ENCODE results near the gene RPS3A. TPM values are rescaled to one million over a fixed set of nuclear protein-coding genes. Genes with fewer than 3 reads are reported as not detected.
"Not testable (repeated sequence)": the region's sequence is repeated elsewhere in the genome, so short reads cannot be mapped to it uniquely, and the experiment has no call there.

The RPS3A gene
- total RNA-seq, 3 donors from 2014 or later (not counting 1 experiment from before 2014, with no cell fraction given) = 1,074 to 1,354 (median 1,315) TPM

- no peaks in the 10 kb centered on the region for H3K9me3 Mint-ChIP-seq
- no peaks in the 10 kb centered on the region for H3K36me3 ChIP-seq (ENCODE audit: control insufficient read depth, insufficient read depth, low read length)
- no peak for ATAC-seq
- H3K36me3 Mint-ChIP-seq = no peaks in the 10 kb centered on the region
- H3K4me1 Mint-ChIP-seq = no peaks in the 10 kb centered on the region
- WGBS (ENCODE audit: insufficient coverage) = 68% methylated on average over 4 of the region's 5 CpGs
- H3K27me3 ChIP-seq (ENCODE audit: control insufficient read depth, insufficient read depth, low read length) = peaks cover 2% of the 10 kb centered on the region
- peaks cover 6 to 8% of the 10 kb centered on the region in 2 donors for H3K27me3 Mint-ChIP-seq (ENCODE audit: low read depth in 2 of 2)
- H3K9me3 ChIP-seq (ENCODE audit: control insufficient read depth, insufficient read depth, low read length) = no peaks in the 10 kb centered on the region
- no peaks in the 10 kb centered on the region for H3K4me1 ChIP-seq (ENCODE audit: control insufficient read depth, insufficient read depth, low read length)
- H3K4me3 ChIP-seq (ENCODE audit: low read length) = no peak overlapping the region
- H3K27ac ChIP-seq (ENCODE audit: low read length) = no peak overlapping the region
- H3K4me3 Mint-ChIP-seq = no peak overlapping the region
- no peak for TF ChIP-seq CTCF (IDR thresholded peaks at IDR 0.05)
- DNase-seq = no peak
- H3K27ac Mint-ChIP-seq = no peak overlapping the region
- intact Hi-C loops (cut with micrococcal nuclease) = no loop called here
These were observed 32.0 kb upstream of the RPS3A start for GRCh38 chr4:151067316-151067970.

- no peak overlapping the region for H3K27ac Mint-ChIP-seq
- H3K9me3 Mint-ChIP-seq = no peaks in the 10 kb centered on the region
- peaks cover 2% of the 10 kb centered on the region for H3K27me3 ChIP-seq (ENCODE audit: control insufficient read depth, insufficient read depth, low read length)
- H3K36me3 Mint-ChIP-seq = no peaks in the 10 kb centered on the region
- peaks cover 4 to 8% of the 10 kb centered on the region in 2 donors for H3K27me3 Mint-ChIP-seq (ENCODE audit: low read depth in 2 of 2)
- H3K36me3 ChIP-seq (ENCODE audit: control insufficient read depth, insufficient read depth, low read length) = no peaks in the 10 kb centered on the region
- H3K27ac ChIP-seq (ENCODE audit: low read length) = no peak overlapping the region
- DNase-seq = no peak
- no peak overlapping the region for H3K4me3 Mint-ChIP-seq
- no peak overlapping the region for H3K4me3 ChIP-seq (ENCODE audit: low read length)
- no peaks in the 10 kb centered on the region for H3K4me1 ChIP-seq (ENCODE audit: control insufficient read depth, insufficient read depth, low read length)
- no peak for TF ChIP-seq CTCF (IDR thresholded peaks at IDR 0.05)
- no peaks in the 10 kb centered on the region for H3K4me1 Mint-ChIP-seq
- no peak for ATAC-seq
- H3K9me3 ChIP-seq (ENCODE audit: control insufficient read depth, insufficient read depth, low read length) = no peaks in the 10 kb centered on the region
- intact Hi-C loops (cut with micrococcal nuclease) = no loop called here
These were observed 25.0 kb upstream of the RPS3A start for GRCh38 chr4:151074416-151074916.

- H3K27me3 Mint-ChIP-seq (ENCODE audit: low read depth in 2 of 2); H3K4me1 Mint-ChIP-seq; H3K4me1 ChIP-seq (ENCODE audit: control insufficient read depth, insufficient read depth, low read length); H3K4me3 Mint-ChIP-seq; H3K36me3 ChIP-seq (ENCODE audit: control insufficient read depth, insufficient read depth, low read length); intact Hi-C loops (cut with micrococcal nuclease); H3K36me3 Mint-ChIP-seq; H3K9me3 Mint-ChIP-seq; H3K9me3 ChIP-seq (ENCODE audit: control insufficient read depth, insufficient read depth, low read length); H3K27me3 ChIP-seq (ENCODE audit: control insufficient read depth, insufficient read depth, low read length); H3K4me3 ChIP-seq (ENCODE audit: low read length); DNase-seq; H3K27ac Mint-ChIP-seq; ATAC-seq; H3K27ac ChIP-seq (ENCODE audit: low read length): not testable (repeated sequence)
- 90% methylated on average over 2 of the region's 2 CpGs for WGBS (ENCODE audit: insufficient coverage)
These were observed 21.4 kb upstream of the RPS3A start for GRCh38 chr4:151077978-151078377.

- Histone ChIP-seq H3K9me3 (ENCODE audit: control insufficient read depth, insufficient read depth, low read length) (no peaks in the 10 kb centered on the region), H3K27me3 (ENCODE audit: control insufficient read depth, insufficient read depth, low read length) (no peaks in the 10 kb centered on the region), H3K27ac (ENCODE audit: low read length) (no peak overlapping the region), H3K4me3 (ENCODE audit: low read length) (no peak overlapping the region), H3K36me3 (ENCODE audit: control insufficient read depth, insufficient read depth, low read length) (no peaks in the 10 kb centered on the region), H3K4me1 (ENCODE audit: control insufficient read depth, insufficient read depth, low read length) (no peaks in the 10 kb centered on the region)
- H3K27ac Mint-ChIP-seq = no peak overlapping the region
- H3K4me3 Mint-ChIP-seq = no peak overlapping the region
- WGBS (ENCODE audit: insufficient coverage) = 88% methylated on average over 8 of the region's 8 CpGs
- no peaks in the 10 kb centered on the region for H3K9me3 Mint-ChIP-seq
- intact Hi-C loops (cut with micrococcal nuclease) = no loop called here
- DNase-seq (no peak), ATAC-seq (no peak)
- peaks cover 3 to 6% of the 10 kb centered on the region in 2 donors for H3K27me3 Mint-ChIP-seq (ENCODE audit: low read depth in 2 of 2)
- H3K4me1 Mint-ChIP-seq = no peaks in the 10 kb centered on the region
- no peak for TF ChIP-seq CTCF (IDR thresholded peaks at IDR 0.05)
- H3K36me3 Mint-ChIP-seq = no peaks in the 10 kb centered on the region
These were observed 12.0 kb upstream of the RPS3A start for GRCh38 chr4:151087467-151087866.
